ENCODE measurements around the gene TASOR2. TPM values are rescaled to one million over a fixed set of nuclear protein-coding genes. Genes with fewer than 3 reads are reported as not detected.
A peak's percentile ranks its signal among the peaks of the same experiment; 100 is the strongest.

Gene TASOR2
- total and polyA plus RNA-seq, 2 of the 4 experiments (the other 2 are of a cell fraction): 19.4 to 53.6 TPM

DNA sequence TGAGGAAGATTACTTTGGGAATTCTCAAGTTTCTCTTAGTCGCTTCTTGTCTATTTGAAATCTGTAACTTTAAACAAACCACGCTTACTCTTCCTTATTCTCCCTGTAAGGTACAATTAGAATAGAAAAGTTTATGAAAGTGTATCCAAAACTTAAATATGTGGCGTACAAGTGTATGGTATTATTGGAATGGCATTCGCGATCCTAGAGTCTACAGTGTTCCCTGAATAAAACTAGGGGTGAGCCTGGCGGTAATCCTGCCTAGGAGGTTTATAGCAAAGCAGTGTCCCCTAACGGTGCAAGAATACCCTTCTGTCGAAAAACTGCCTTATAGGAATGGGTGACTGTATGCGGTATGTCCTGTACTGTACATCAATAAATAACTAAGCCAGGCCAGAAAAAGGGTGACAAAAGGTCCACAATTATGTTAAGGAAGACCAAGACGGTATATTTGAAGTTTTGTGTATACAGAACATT is 1.2 kb downstream of the TASOR2 start:
- WGBS, 2 experiments (ENCODE audit: extremely low coverage in 2 of 2, insufficient read length in 1 of 2): no CpG with 5 or more reads among the region's 10 CpGs
- DNase-seq (peak; percentile 24), ATAC-seq (ENCODE audit: low read depth) (0 out of 2 replicates have a peak, but pooled peaks have one; percentile 6)
- H3K27me3 ChIP-seq (ENCODE audit: control insufficient read depth, insufficient read depth, low read length): no peaks in the 10 kb centered on the region
- intact Hi-C loops (cut with micrococcal nuclease) (loop anchor here (1.0 to 5.0 kb wide), 5 partner anchors 57 to 239 kb away; partner anchors contain the start of genes ANKRD16 and GDI2), dilution Hi-C loops (cut with HindIII; ENCODE audit: low sequenced_read_pairs, unreplicated experiment) (no loop called here), in situ Hi-C loops (cut with MboI; ENCODE audit: low sequenced_read_pairs) (loop anchor here (10.0 kb wide), 1 partner anchor 199 kb away; the partner anchor contains the start of gene ANKRD16)
- no peak overlapping the region for H2AK9ac ChIP-seq (replicated peaks; ENCODE audit: low read depth, low read length, poor library complexity)
- H2BK15ac ChIP-seq (ENCODE audit: low read depth, low read length): no peak overlapping the region
- H3K4me3 ChIP-seq (ENCODE audit: insufficient read depth, low read depth, low read length): peak overlapping the region; percentile 72
- peaks cover 3 to 23% of the 10 kb centered on the region in 2 experiments; a peak in 2 of 4 replicates for H3K79me1 ChIP-seq (ENCODE audit: low read depth in 1 of 2, low read length in 2 of 2)
- H2AFZ ChIP-seq (replicated peaks; ENCODE audit: low read length, poor library complexity): no peak overlapping the region
- no peak overlapping the region for H3K18ac ChIP-seq (ENCODE audit: low read depth, low read length)
- BruUV-seq (replicated peaks): TSS peak; percentile 37
- no peak overlapping the region for H2BK20ac ChIP-seq (ENCODE audit: low read depth, low read length)
- peak overlapping the region; percentile 8 for H3K14ac ChIP-seq (replicated peaks; ENCODE audit: low read depth, low read length)
- no peak overlapping the region for H2AK5ac ChIP-seq (ENCODE audit: low read depth, low read length)
- H3K4me2 ChIP-seq (ENCODE audit: low read depth, low read length): peak overlapping the region; percentile 90
- H4K91ac ChIP-seq (ENCODE audit: insufficient read depth, low read depth, low read length): no peak overlapping the region
- H4K5ac ChIP-seq (ENCODE audit: low read depth, low read length): no peak overlapping the region
- H3K27ac ChIP-seq (ENCODE audit: insufficient read depth, low read length): peak overlapping the region; percentile 39; the same call in 1 of the 2 replicates
- no peak overlapping the region for H3K56ac ChIP-seq (ENCODE audit: extremely low read depth, insufficient read depth, low read length)
- peaks cover 1% of the 10 kb centered on the region; the same call in 1 of the 2 replicates for H3K36me3 ChIP-seq (ENCODE audit: control insufficient read depth, insufficient read depth, low read length)
- peak overlapping the region; percentile 75 for H3K9ac ChIP-seq (ENCODE audit: low read depth, low read length)
- TF ChIP-seq FOS (IDR thresholded peaks at IDR 0.05; ENCODE audit: low read depth, low read length) (no peak), CEBPB (IDR thresholded peaks at IDR 0.05; ENCODE audit: low read depth, low read length) (no peak)
- H3K9me3 ChIP-seq (ENCODE audit: control insufficient read depth, insufficient read depth, low read length): no peaks in the 10 kb centered on the region
- no peak overlapping the region for H4K8ac ChIP-seq (ENCODE audit: low read depth in 2 of 2, low read length in 2 of 2)
- peak overlapping the region; percentile 39; the same call in 1 of the 2 replicates for H3K23ac ChIP-seq (ENCODE audit: low read depth, low read length)
- no peak overlapping the region for H2BK120ac ChIP-seq (ENCODE audit: low read depth, low read length)
- no peaks in the 10 kb centered on the region for H3K4me1 ChIP-seq (ENCODE audit: control insufficient read depth, insufficient read depth, low read length)
- H2BK5ac ChIP-seq (ENCODE audit: low read depth, low read length, poor library complexity, severe bottlenecking): no peak overlapping the region
- H3K4ac ChIP-seq (ENCODE audit: low read depth, low read length): no peak overlapping the region
- no peaks in the 10 kb centered on the region for H3K9me1 ChIP-seq (ENCODE audit: insufficient read depth, low read length)
- H4K20me1 ChIP-seq (ENCODE audit: insufficient read depth, low read length): peaks cover 22% of the 10 kb centered on the region; the same call in 1 of the 2 replicates
- CTCF ChIA-PET: no interaction called here
- POLR2A ChIA-PET (ENCODE audit: unreplicated experiment): no interaction called here
